ENCODE data around the gene OSTF1. TPM values are rescaled to one million over a fixed set of nuclear protein-coding genes. Genes with fewer than 3 reads are reported as not detected.
A peak's percentile ranks its signal among the peaks of the same experiment; 100 is the strongest.

Gene OSTF1
- total RNA-seq, 1 experiment from 2014 or later, result 18.3 TPM

GRCh38 chr9:75183306-75183705, 95.0 kb downstream of the OSTF1 start:
- DNase-seq (ENCODE audit: unreplicated experiment), result no peak
- Mint-ChIP-seq H3K4me1 (ENCODE audit: insufficient read depth, unreplicated experiment) (peaks cover 5% of the 10 kb centered on the region), H3K27ac (ENCODE audit: low read depth, unreplicated experiment) (no peak overlapping the region), H3K9me3 (ENCODE audit: unreplicated experiment) (no peaks in the 10 kb centered on the region), H3K27me3 (ENCODE audit: insufficient read depth, unreplicated experiment) (no peaks in the 10 kb centered on the region), H3K36me3 (ENCODE audit: insufficient read depth, unreplicated experiment) (no peaks in the 10 kb centered on the region), H3K4me3 (ENCODE audit: unreplicated experiment) (no peak overlapping the region)
- ChIA-PET CTCF (interaction anchor here (1.5 kb wide), 1 partner anchor 15 kb away, joined by 3 read pairs; no protein-coding TSS in a partner anchor), POLR2A (no interaction called here)
- no TSS peak for BruUV-seq (replicated peaks)
- intact Hi-C loops (cut with micrococcal nuclease), result loop anchor here (10.0 kb wide), 1 partner anchor 51 kb away; no protein-coding TSS in a partner anchor
- no peak for TF ChIP-seq CTCF (IDR thresholded peaks at IDR 0.05; ENCODE audit: unreplicated experiment)

- no TSS peak for BruUV-seq (replicated peaks)
These were observed 96.2 kb downstream of the OSTF1 start for GRCh38 chr9:75184471-75184870.

GRCh38 chr9:75185585-75186170, 97.4 kb downstream of the OSTF1 start:
- H3K9me3 Mint-ChIP-seq (ENCODE audit: unreplicated experiment), result no peaks in the 10 kb centered on the region
- intact Hi-C loops (cut with micrococcal nuclease), result loop anchor here (5.0 to 10.0 kb wide), 4 partner anchors 49 to 1117 kb away; partner anchors contain the start of genes NMRK1 and OSTF1
- no peaks in the 10 kb centered on the region for H3K27me3 Mint-ChIP-seq (ENCODE audit: insufficient read depth, unreplicated experiment)
- DNase-seq (ENCODE audit: unreplicated experiment), result peak; percentile 64
- H3K4me3 Mint-ChIP-seq (ENCODE audit: unreplicated experiment), result no peak overlapping the region
- ChIA-PET POLR2A (no interaction called here), CTCF (interaction anchor here (0.5 to 4.2 kb wide), 34 partner anchors 9 to 1972 kb away, joined by 3 to 26 read pairs (median 4); no protein-coding TSS in a partner anchor)
- H3K36me3 Mint-ChIP-seq (ENCODE audit: insufficient read depth, unreplicated experiment), result no peaks in the 10 kb centered on the region
- peaks cover 5% of the 10 kb centered on the region for H3K4me1 Mint-ChIP-seq (ENCODE audit: insufficient read depth, unreplicated experiment)
- no TSS peak for BruUV-seq (replicated peaks)
- H3K27ac Mint-ChIP-seq (ENCODE audit: low read depth, unreplicated experiment), result no peak overlapping the region
- peak; percentile 54 for TF ChIP-seq CTCF (IDR thresholded peaks at IDR 0.05; ENCODE audit: unreplicated experiment)

More at GRCh38 chr9:75184471-75184870, 96.2 kb downstream of the OSTF1 start:
- ChIA-PET CTCF (interaction anchor here (0.6 to 4.2 kb wide), 10 partner anchors 13 to 888 kb away, joined by 3 to 26 read pairs (median 4); partner anchors contain the start of gene NMRK1), POLR2A (no interaction called here)
- Mint-ChIP-seq H3K4me3 (ENCODE audit: unreplicated experiment) (no peak overlapping the region), H3K4me1 (ENCODE audit: insufficient read depth, unreplicated experiment) (peaks cover 5% of the 10 kb centered on the region), H3K9me3 (ENCODE audit: unreplicated experiment) (no peaks in the 10 kb centered on the region), H3K27me3 (ENCODE audit: insufficient read depth, unreplicated experiment) (no peaks in the 10 kb centered on the region), H3K27ac (ENCODE audit: low read depth, unreplicated experiment) (no peak overlapping the region), H3K36me3 (ENCODE audit: insufficient read depth, unreplicated experiment) (no peaks in the 10 kb centered on the region)
- intact Hi-C loops (cut with micrococcal nuclease), result loop anchor here (10.0 kb wide), 1 partner anchor 50 kb away; no protein-coding TSS in a partner anchor
- TF ChIP-seq CTCF (IDR thresholded peaks at IDR 0.05; ENCODE audit: unreplicated experiment), result no peak
- no peak for DNase-seq (ENCODE audit: unreplicated experiment)

GRCh38 chr9:75186767-75187380, 98.6 kb downstream of the OSTF1 start:
- TF ChIP-seq CTCF (IDR thresholded peaks at IDR 0.05; ENCODE audit: unreplicated experiment), result peak; percentile 48
- no peak overlapping the region for H3K27ac Mint-ChIP-seq (ENCODE audit: low read depth, unreplicated experiment)
- ChIA-PET POLR2A (no interaction called here), CTCF (interaction anchor here (0.6 to 4.2 kb wide), 9 partner anchors 9 to 387 kb away, joined by 3 to 26 read pairs (median 4); no protein-coding TSS in a partner anchor)
- peak; percentile 29 for DNase-seq (ENCODE audit: unreplicated experiment)
- H3K4me1 Mint-ChIP-seq (ENCODE audit: insufficient read depth, unreplicated experiment), result no peaks in the 10 kb centered on the region
- H3K27me3 Mint-ChIP-seq (ENCODE audit: insufficient read depth, unreplicated experiment), result no peaks in the 10 kb centered on the region
- H3K36me3 Mint-ChIP-seq (ENCODE audit: insufficient read depth, unreplicated experiment), result no peaks in the 10 kb centered on the region
- intact Hi-C loops (cut with micrococcal nuclease), result loop anchor here (5.0 to 10.0 kb wide), 4 partner anchors 48 to 1115 kb away; partner anchors contain the start of genes NMRK1 and OSTF1
- H3K9me3 Mint-ChIP-seq (ENCODE audit: unreplicated experiment), result no peaks in the 10 kb centered on the region
- no peak overlapping the region for H3K4me3 Mint-ChIP-seq (ENCODE audit: unreplicated experiment)
- no TSS peak for BruUV-seq (replicated peaks)
